HS-27A (cell line): Measurements from ENCODE around the gene DNAJB7.
"Not testable (repeated sequence)": the region's sequence is repeated elsewhere in the genome, so short reads cannot be mapped to it uniquely, and the experiment has no call there.

Experiments
- DNase-seq: peaks from one replicate; pipeline ENCODE4 v3.0.0-alpha.2; 2012; ENCODE audit warnings: low read depth, missing footprints

Gene DNAJB7

GRCh38 chr22:40862013-40862412, at the start of gene DNAJB7:
TSS of gene DNAJB7 (minus strand) at chr22:40862113. CDS start at chr22:40861994, 119 bp downstream.
- DNase-seq = no peak

- DNase-seq = no peak
Observed at GRCh38 chr22:40908895-40909294, 47.0 kb upstream of the DNAJB7 start.

DNA sequence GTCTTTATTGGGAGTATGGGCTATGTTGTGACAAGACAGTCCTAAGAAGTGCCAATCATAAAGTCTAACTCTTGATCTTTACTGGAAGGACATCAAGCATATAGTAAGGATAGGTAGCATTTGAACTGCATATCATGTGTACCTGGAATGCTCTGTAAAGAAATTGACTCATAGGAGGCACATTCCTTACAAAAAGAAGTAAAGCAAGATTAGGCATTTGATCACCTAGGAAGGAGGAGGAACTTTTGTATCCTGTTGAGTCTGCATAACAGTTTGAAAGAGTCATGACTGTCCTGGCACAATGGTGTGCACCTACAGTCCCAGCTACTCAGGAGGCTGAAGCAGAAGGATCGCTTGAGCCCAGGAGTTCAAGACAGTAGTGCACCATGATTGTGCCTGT, 42.2 kb upstream of the DNAJB7 start:
- no peak for DNase-seq

DNA sequence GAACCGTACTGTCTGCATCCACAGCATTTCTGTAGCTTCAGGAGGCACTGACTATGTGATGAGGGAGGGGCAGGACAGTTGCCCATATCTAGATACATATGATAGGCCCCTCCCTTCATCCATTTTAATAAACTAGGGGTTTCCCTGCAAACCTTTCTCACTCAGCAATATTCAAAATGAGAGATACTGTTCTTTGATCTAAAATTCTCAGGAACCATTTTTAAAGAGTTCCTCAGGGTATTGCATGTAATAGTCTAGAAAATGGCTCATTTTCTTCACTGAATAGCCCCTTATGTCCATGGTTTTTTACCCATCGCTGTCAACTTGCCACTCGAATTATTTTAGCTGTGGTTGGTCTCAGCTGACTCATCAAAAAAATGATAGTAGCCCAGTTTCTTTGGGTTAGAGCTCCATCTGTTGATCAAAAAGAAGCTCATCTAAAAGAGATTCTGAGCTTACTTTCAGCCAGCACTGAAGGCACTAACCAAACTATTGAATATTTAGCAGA, 37.0 kb upstream of the DNAJB7 start:
- DNase-seq = no peak

- no peak for DNase-seq
Observed at GRCh38 chr22:40894417-40894816, 32.5 kb upstream of the DNAJB7 start.

- no peak for DNase-seq
Observed at GRCh38 chr22:40890881-40891280, 29.0 kb upstream of the DNAJB7 start.

DNA sequence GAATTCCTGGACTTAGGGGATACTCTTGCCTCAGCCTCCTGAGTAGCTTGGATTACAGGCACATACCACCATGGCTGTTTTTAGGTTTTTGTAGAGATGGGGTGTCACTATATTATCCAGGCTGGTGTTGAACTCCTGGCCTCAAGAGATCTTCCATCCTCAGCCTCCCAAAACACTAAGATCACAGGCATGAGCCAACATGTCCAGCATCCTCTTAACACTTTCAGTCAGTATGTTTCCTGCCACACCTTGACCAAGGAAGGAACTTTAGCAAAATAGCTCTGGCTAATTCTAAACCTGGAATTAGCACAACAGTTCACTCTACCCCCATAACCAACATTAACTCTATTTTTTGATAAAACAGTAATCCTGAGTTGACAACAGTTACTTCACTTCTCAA, 27.2 kb upstream of the DNAJB7 start:
- DNase-seq = no peak

DNA sequence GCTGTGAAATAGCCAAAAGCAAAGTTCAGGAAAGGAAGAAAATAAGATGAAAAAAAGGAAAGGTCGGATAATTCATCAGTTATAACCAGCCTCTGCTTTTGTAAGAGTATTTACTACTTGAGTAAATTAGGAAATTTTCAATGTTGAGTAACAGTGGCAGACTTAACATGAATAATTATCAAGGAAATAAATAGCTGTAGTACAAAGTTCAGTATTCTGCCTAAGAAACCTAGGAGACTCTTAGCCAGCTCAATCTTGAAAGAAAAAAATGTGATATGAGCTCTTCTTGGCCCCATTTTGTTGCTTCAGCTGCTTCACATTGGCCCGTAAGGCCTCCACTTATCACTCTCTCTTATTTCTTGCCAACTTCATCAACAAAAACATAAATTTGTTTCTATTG, 17.0 kb upstream of the DNAJB7 start:
- no peak for DNase-seq

- DNase-seq = no peak
Observed at GRCh38 chr22:40877488-40877887, 15.6 kb upstream of the DNAJB7 start.

- DNase-seq = no peak
Observed at GRCh38 chr22:40876907-40877306, 15.0 kb upstream of the DNAJB7 start.

DNA sequence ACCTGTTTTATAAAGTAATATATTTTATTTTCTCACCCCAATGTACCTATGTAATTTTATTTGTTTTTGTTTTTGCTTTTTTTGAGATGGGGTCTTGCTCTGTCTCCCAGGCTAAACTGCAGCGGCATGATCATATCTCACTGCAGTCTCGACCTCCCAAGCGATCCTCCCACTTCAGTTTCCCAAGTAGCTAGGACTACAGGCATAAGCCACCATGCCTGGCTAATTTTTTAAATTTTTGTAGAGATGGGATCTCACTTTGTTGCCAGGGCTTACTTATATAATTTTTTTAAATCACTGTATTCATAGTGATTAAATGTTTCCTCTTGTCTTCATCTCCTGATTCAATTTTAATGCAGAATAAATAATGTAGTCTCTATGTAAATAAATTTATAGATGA, 13.2 kb upstream of the DNAJB7 start:
- no peak for DNase-seq

DNA sequence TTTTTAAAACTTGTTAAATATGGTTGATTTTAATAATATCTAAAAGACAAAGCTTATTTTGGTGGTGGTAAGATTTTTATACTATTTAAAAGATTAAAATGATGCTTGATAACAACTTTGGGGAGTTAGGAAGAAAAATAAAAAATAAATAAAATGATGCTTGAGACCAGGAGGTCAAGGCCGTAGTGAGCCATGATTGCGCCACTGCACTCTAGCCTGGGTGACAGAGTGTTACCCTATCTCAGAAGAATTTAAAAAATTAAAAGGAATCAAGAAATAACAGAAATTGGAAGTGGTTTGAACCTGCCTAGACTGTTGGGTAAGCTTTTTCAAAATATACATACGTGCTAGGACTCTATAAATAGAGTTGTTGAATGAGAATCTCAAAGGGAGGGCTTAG, 12.1 kb upstream of the DNAJB7 start:
- no peak for DNase-seq

DNA sequence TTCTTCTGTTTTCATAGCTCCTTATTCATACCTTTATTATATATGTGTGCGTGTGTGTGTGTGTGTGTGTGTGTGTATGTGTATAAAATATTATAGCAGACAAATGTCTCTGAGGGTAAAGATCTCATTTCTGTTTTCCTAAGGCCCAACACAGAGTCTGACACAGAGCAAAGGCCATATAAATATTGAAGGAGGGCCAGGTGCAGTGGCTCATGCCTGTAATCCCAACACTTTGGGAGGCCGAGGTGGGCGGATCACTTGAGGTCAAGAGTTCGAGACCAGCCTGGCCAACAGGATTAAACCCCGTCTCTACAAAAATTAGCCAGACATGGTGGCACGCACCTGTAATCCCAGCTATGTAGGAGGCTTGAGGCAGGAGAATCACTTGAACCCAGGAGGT, 6.5 kb upstream of the DNAJB7 start:
- not testable (repeated sequence) for DNase-seq

GRCh38 chr22:40867109-40867508, 5.2 kb upstream of the DNAJB7 start:
- DNase-seq = no peak

DNA sequence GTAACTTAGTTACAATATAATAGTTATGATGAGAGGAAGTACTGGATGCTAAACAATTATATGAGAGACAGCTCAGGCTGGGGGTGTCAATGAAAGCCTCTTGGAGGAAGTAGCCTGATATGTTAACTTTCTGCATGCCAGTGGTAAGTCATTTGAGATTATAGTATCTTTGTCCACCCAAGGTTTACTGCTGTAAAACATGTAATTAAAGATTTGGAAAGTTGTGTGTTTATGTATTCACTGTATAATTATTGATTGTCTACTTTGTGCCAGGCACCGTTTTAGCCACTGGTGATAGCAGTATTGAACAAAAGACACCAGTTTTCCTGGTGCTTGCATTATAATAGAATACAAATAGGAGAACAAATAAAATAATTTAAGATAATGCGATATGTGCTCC, 624 bp upstream of the DNAJB7 start:
- no peak for DNase-seq

DNA sequence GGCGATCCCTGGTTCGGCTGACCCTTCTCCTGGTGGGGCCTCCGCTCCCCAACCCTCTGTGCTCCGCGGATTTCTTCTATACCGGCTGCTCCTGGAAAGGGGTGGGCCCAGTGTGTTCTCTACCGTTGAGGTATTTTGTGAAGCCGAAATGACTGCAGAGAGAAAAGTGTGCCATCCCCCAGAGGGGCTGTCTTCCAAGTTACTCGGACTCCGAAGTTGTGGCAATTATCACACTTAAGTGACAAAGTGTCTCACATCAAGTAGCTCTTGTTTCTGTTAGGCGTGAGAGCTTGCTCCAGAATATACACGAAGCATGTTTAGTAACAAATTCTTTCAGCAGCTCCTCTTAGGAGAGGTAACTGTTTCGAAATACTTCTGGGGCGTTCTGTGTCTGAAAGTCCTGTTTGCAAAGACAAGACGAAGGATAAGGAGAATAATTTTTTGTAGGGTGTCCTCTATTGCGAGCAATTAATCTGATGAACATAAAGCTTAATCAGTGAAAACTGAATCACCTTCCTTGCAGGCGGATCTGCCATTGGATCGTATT, 4.5 kb downstream of the DNAJB7 start:
- no peak for DNase-seq

DNA sequence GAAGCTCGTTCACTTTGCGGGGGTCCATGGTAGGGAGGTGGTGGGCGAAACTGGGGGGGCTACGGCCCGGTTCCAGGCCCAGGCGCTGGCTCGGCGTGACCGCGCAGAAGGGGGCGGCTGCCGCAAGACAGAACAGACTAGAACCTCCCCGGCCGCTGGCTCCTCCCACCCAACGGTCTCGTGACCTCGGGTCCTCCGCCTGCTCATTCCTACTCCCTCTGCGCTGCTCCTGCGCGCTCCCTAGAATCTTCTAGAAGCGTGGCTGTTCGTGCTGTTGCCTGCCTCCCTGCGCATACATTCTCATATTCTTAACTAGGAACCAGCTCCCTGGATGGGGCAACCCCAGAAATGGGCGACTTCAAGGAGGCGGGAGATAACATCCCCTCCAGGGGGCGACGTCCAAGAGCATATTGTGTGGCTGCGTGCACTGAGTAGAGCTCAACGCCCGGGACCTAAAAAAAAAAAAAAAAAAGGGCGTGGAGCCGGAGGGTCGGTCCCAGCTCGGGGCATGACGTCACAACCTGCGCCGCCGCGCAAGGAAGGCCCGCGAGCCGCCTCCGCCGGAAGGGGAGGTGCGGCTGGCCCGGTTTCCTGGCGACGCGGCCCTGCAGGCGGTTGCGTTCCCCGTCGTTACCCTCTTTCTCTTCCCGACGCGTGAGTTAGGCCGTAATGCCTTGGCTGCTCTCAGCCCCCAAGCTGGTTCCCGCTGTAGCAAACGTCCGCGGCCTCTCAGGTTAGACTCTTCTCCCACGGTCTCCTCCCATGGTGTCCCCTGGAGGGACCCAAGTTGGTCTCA, 5.2 kb downstream of the DNAJB7 start, which contains the start of the genes ST13 and XPNPEP3:
Gene ST13, minus strand, starts transcription at position 127 of the 796 bp plus-strand sequence. Its CDS starts 99 bp downstream, at position 28.
Gene XPNPEP3, plus strand, starts transcription at position 636 of the 796 bp plus-strand sequence. Its CDS starts 34 bp downstream, at position 670.
- DNase-seq = peak; percentile 89

- no peak for DNase-seq
Observed at GRCh38 chr22:40855979-40856512, 5.9 kb downstream of the DNAJB7 start.

DNA sequence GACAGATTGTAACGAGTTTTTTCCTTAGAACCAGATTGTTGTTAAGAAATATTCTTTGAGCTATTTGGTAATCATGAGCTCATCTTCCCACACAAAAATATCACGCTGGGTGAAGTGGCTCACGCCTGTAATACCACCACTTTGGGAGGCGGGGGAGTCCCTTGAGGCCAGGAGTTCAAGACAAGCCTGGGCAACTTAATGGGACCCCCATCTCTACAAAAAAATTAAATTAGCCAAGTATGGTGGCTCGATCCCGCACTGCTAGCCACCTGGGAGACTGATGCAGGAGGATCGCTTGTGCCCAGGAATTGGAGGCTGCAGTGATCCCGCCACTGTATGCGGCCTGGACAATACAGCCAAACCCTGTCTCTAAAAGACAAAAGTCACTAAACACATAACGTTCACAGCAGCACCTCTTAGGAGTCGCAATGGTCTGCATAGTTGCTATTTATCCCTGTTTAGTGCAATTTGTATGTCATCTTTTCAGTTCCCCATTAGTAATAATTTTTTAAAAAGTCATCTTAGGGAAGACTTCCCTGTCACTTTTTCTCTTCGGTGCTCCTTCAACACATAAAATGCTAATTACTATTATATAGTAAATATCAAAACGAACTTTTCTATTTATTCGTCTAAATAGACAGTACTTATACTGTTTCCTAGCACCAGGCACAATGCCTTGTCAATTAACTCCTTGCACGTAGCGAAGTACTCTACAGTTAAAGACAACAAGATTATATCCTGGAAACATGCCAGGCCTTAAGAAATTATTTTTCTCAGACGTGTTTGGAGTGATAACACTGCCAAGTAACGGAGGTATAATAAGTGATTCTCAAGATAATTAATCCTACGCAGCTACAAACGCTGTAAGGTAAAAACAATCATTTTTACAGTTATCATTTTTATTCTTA, 6.6 kb downstream of the DNAJB7 start:
- DNase-seq = no peak

DNA sequence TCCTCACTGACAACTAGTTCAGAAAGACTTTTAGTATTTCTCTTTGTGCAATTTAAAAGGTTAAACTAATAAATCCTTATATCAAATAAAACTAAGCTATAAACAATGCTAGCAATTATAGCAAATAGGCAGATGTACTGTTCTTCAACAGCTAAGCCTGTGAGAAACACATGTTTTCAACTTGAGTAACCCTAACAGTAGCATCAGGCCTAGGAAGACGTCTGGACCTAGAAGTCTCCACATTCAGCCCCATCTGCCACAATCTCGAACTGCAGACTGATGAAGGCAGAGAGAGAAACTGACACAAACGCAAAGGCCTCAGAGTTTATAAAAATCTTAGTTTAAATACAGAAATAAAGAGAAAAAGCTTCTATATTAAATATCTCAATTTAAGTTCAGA, 8.0 kb downstream of the DNAJB7 start:
- DNase-seq = no peak

- DNase-seq = no peak
Observed at GRCh38 chr22:40853333-40853732, 8.6 kb downstream of the DNAJB7 start.

DNA sequence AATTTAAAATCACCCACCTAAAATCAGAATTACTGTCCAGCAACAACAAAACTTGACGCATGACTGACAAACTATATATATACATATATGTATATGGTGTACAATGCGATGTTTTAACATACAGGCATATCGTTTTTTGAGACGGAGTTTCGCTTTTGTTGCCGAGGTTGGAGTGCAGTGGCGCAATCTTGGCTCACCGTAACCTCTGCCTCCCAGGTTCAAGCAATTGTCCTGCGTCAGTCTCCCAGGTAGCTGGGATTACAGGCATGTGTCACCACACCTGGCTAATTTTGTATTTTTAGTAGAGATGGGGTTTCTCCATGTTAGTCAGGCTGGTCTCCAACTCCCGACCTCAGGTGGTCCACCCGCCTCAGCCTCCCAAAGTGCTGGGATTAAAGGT, 16.1 kb downstream of the DNAJB7 start:
- not testable (repeated sequence) for DNase-seq
